Measurements from ENCODE around the gene EP400. TPM values are rescaled to one million over a fixed set of nuclear protein-coding genes. Genes with fewer than 3 reads are reported as not detected.

The EP400 gene
- total and polyA plus RNA-seq, 2 of the 8 experiments (the other 6 are each of a cell fraction or from before 2014, with no cell fraction given): 13.1 to 69.7 TPM

DNA sequence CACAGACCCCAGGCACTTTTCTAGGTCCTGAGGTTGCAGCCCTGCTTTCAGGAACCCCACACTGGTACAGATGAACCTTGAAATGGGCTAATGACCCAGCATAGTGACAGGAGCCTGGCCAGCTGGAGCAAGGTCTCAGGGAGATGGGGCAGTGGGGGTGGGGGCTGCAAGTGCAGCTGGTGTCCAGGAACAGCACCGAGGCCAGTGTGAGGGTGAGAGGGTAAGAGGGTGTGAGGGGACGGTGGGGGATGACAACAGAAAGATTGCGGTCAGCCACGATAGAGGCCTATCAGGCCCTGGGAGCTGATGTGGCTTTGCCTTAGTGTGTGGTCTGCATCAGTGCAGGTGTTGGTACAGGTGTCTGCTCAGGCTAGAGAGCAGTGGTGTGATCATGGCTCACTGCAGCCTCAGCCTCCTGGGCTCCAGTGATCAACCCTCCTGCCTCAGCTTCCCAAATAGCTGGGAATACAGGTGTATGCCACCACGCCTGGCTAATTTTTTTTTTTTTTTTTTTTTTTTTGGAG lies 59.7 kb downstream of the EP400 start:
- Histone ChIP-seq H3K56ac (replicated peaks; ENCODE audit: insufficient read length, low read depth, low read length) (no peak overlapping the region), H2AFZ (ENCODE audit: low read length) (no peak overlapping the region), H2AK5ac (ENCODE audit: low read depth, low read length) (no peak overlapping the region), H3K9me3 (ENCODE audit: insufficient read depth in 2 of 2, low read depth in 1 of 2, low read length in 1 of 2) (no peaks in the 10 kb centered on the region), H3K4ac (replicated peaks; ENCODE audit: insufficient read length, low read depth, low read length) (no peak overlapping the region), H4K8ac (ENCODE audit: extremely low read depth, insufficient read depth, low read length) (no peak overlapping the region), H2BK120ac (replicated peaks; ENCODE audit: low read depth, low read length) (no peak overlapping the region), H3K4me3 (ENCODE audit: extremely low read depth in 1 of 4, insufficient read depth in 2 of 4, low read depth in 3 of 4, low read length in 4 of 4) (no peak overlapping the region), H4K91ac (replicated peaks; ENCODE audit: insufficient read length, low read length) (no peak overlapping the region), H3K27ac (ENCODE audit: low read depth, low read length) (no peak overlapping the region), H3K79me1 (ENCODE audit: low read depth, low read length) (peaks cover 2% of the 10 kb centered on the region; the same call in 1 of the 2 replicates), H3K4me1 (replicated peaks in 1 of 4; ENCODE audit: control insufficient read depth in 3 of 4, insufficient read depth in 4 of 4, low read length in 3 of 4) (no peaks in the 10 kb centered on the region), H2BK12ac (ENCODE audit: low read depth, low read length) (no peak overlapping the region), H3K23me2 (ENCODE audit: low read depth, low read length) (no peaks in the 10 kb centered on the region), H2BK15ac (ENCODE audit: low read length) (no peak overlapping the region), H3K4me2 (ENCODE audit: insufficient read depth in 1 of 2, low read depth in 2 of 2, low read length in 2 of 2) (no peak overlapping the region), H3K27me3 (replicated peaks in 1 of 4; ENCODE audit: control insufficient read depth in 3 of 4, extremely low read depth in 1 of 4, insufficient read depth in 3 of 4, low read length in 3 of 4) (no peaks in the 10 kb centered on the region), H3K14ac (ENCODE audit: insufficient read length) (no peak overlapping the region), H4K20me1 (replicated peaks in 1 of 2; ENCODE audit: control insufficient read depth in 1 of 2, insufficient read depth in 2 of 2, low read length in 2 of 2) (peaks cover 2 to 5% of the 10 kb centered on the region in 2 experiments), H3K79me2 (ENCODE audit: control insufficient read depth in 1 of 2, insufficient read depth in 2 of 2, low read length in 2 of 2) (no peaks in the 10 kb centered on the region), H3K18ac (ENCODE audit: extremely low read depth, low read length) (no peak overlapping the region), H3K23ac (ENCODE audit: insufficient read length) (no peak overlapping the region), H4K5ac (ENCODE audit: insufficient read length, low read depth, low read length) (no peak overlapping the region), H2BK20ac (ENCODE audit: low read length) (no peak overlapping the region), H3K9ac (replicated peaks in 1 of 4; ENCODE audit: extremely low read depth in 1 of 4, low read depth in 3 of 4, low read length in 3 of 4) (no peak overlapping the region), H2BK5ac (ENCODE audit: low read depth, low read length) (no peak overlapping the region), H3K36me3 (ENCODE audit: control insufficient read depth in 2 of 4, insufficient read depth in 4 of 4, low read length in 3 of 4) (peaks cover 23 to 64% (median 46%) of the 10 kb centered on the region in 4 experiments; a peak in 7 of 8 replicates)
- 87% methylated on average over 5 of the region's 5 CpGs; no CpG with 5 or more reads in 1 of the 2 experiments for WGBS, 2 experiments (ENCODE audit: extremely low coverage in 1 of 2, insufficient coverage in 1 of 2, insufficient read length in 1 of 2, insufficient replicate concordance in 2 of 2, low coverage in 1 of 2, low lambda C conversion rate in 2 of 2, missing lambda C conversion rate in 1 of 2)
- FAIRE-seq: no peak
- DNase-seq (ENCODE audit: low read depth in 1 of 2, low spot score in 2 of 2): no peak
- TF ChIP-seq CEBPB (IDR thresholded peaks at IDR 0.05; ENCODE audit: low read depth, low read length) (no peak), KDM5A (IDR thresholded peaks at IDR 0.05; ENCODE audit: low read length) (no peak), SIN3A (conservative IDR thresholded peaks at IDR 0.05 in 1 of 2, IDR thresholded peaks at IDR 0.05 in 1 of 2; ENCODE audit: low read depth in 1 of 2, low read length in 2 of 2) (no peak), BACH1 (IDR thresholded peaks at IDR 0.05; ENCODE audit: low read length) (no peak), CREB1 (IDR thresholded peaks at IDR 0.05) (no peak), EP300 (IDR thresholded peaks at IDR 0.05; ENCODE audit: borderline replicate concordance in 1 of 2, low read depth in 2 of 2, low read length in 2 of 2) (no peak), GABPA (IDR thresholded peaks at IDR 0.05; ENCODE audit: borderline replicate concordance, insufficient read depth, low read length) (no peak), FOSL1 (IDR thresholded peaks at IDR 0.05; ENCODE audit: insufficient read depth, low read depth, low read length) (no peak), RBBP5 (IDR thresholded peaks at IDR 0.05; ENCODE audit: borderline replicate concordance, low read depth, low read length) (no peak), ZNF274 (IDR thresholded peaks at IDR 0.05; ENCODE audit: borderline replicate concordance, extremely low read depth, low read length) (no peak), SP2 (IDR thresholded peaks at IDR 0.05; ENCODE audit: low read length) (no peak)
- POLR2A ChIA-PET (ENCODE audit: partially characterized antibody): interaction anchor here (1.2 to 1.4 kb wide), 2 partner anchors 8 to 95 kb away, joined by 4 to 5 read pairs; no protein-coding TSS in a partner anchor
- CTCF ChIA-PET (ENCODE audit: partially characterized antibody): interaction anchor here (4.9 kb wide), 1 partner anchor 8 kb away, joined by 20 read pairs; no protein-coding TSS in a partner anchor

Data from H1 (cell line).